IMR-90 (cell line): Measurements from ENCODE around the gene NAIF1. TPM values are rescaled to one million over a fixed set of nuclear protein-coding genes. Genes with fewer than 3 reads are reported as not detected.
A peak's percentile ranks its signal among the peaks of the same experiment; 100 is the strongest.

Source experiments
- ATAC-seq: fragments of 200-7000 bp; cut with Tn5 transposase; 2 replicates; pipeline ENCODE4 v1.9.1; 2020; ENCODE audit warnings: low read depth, mild to moderate bottlenecking, moderate library complexity
- BruUV-seq: library from RNA; stranded (reverse); fragments of 400-500 nt; replicated peaks from 2 replicates; lab custom pipeline; 2021; lab: Mats Ljungman, UMichigan
- CTCF ChIA-PET: fragments of 300-600 bp; formaldehyde crosslinking; extraction: SDS; loops from one replicate; lab custom pipeline; 2021; ENCODE audit warnings: antibody characterized with exemption; lab: Yijun Ruan, JAX
- POLR2A ChIA-PET: fragments of 300-600 bp; sonication (Branson Sonifier 250); formaldehyde crosslinking; loops from one replicate; lab custom pipeline; 2022; ENCODE audit warnings: antibody characterized with exemption; ENCODE audit not compliant: unreplicated experiment; lab: Charles Lee
- DNase-seq: peaks from one replicate; pipeline ENCODE4 v3.0.0; 2013
- H2AFZ ChIP-seq: replicated peaks from 2 replicates; pipeline ENCODE3; 2013; ENCODE audit warnings: low read length, mild to moderate bottlenecking; ENCODE audit not compliant: poor library complexity
- H2AK5ac ChIP-seq: 2 replicates; pipeline ENCODE4 v1.6.1; 2013; ENCODE audit warnings: low read depth, low read length, inconsistent platforms
- H2AK9ac ChIP-seq: replicated peaks from 2 replicates; pipeline ENCODE3; 2013; ENCODE audit warnings: mild to moderate bottlenecking, low read depth, low read length, moderate library complexity; ENCODE audit not compliant: poor library complexity
- H2BK120ac ChIP-seq: 2 replicates; pipeline ENCODE4 v1.6.1; 2013; ENCODE audit warnings: low read depth, low read length, inconsistent platforms
- H2BK15ac ChIP-seq: 3 replicates; pipeline ENCODE4 v1.6.1; 2013; ENCODE audit warnings: low read depth, low read length, inconsistent platforms
- H2BK20ac ChIP-seq: 2 replicates; pipeline ENCODE4 v1.6.1; 2013; ENCODE audit warnings: low read depth, mild to moderate bottlenecking, inconsistent platforms, low read length, moderate library complexity
- H2BK5ac ChIP-seq: 2 replicates; pipeline ENCODE4 v1.6.1; 2013; ENCODE audit warnings: mild to moderate bottlenecking, low read depth, low read length, inconsistent platforms; ENCODE audit not compliant: poor library complexity, severe bottlenecking
- H3K14ac ChIP-seq: replicated peaks from 2 replicates; pipeline ENCODE4 v1.6.1; 2013; ENCODE audit warnings: low read depth, low read length, inconsistent platforms
- H3K18ac ChIP-seq: 2 replicates; pipeline ENCODE4 v1.6.1; 2013; ENCODE audit warnings: low read depth, low read length, control low read depth
- H3K23ac ChIP-seq: 2 replicates; pipeline ENCODE4 v1.6.1; 2013; ENCODE audit warnings: low read depth, low read length, inconsistent platforms
- H3K27ac ChIP-seq: 2 replicates; pipeline ENCODE4 v1.5.1; 2013; ENCODE audit warnings: mild to moderate bottlenecking, control low read depth, low read length; ENCODE audit not compliant: insufficient read depth
- H3K27me3 ChIP-seq: 2 replicates; pipeline ENCODE4 v1.6.1; 2013; ENCODE audit warnings: low read length; ENCODE audit not compliant: control insufficient read depth, insufficient read depth
- H3K36me3 ChIP-seq: 2 replicates; pipeline ENCODE4 v1.6.1; 2013; ENCODE audit warnings: low read length, mixed read lengths; ENCODE audit not compliant: control insufficient read depth, insufficient read depth
- H3K4ac ChIP-seq: 2 replicates; pipeline ENCODE4 v1.6.1; 2013; ENCODE audit warnings: low read depth, low read length, inconsistent platforms
- H3K4me1 ChIP-seq: 2 replicates; pipeline ENCODE4 v1.6.1; 2013; ENCODE audit warnings: low read length, mixed read lengths; ENCODE audit not compliant: control insufficient read depth, insufficient read depth
- H3K4me2 ChIP-seq: 2 replicates; pipeline ENCODE4 v1.6.1; 2013; ENCODE audit warnings: low read depth, mild to moderate bottlenecking, control low read depth, low read length, moderate library complexity
- H3K4me3 ChIP-seq: 2 replicates; pipeline ENCODE4 v1.5.1; 2013; ENCODE audit warnings: low read depth, mild to moderate bottlenecking, control low read depth, low read length, moderate library complexity; ENCODE audit not compliant: insufficient read depth
- H3K56ac ChIP-seq: 2 replicates; pipeline ENCODE4 v1.6.1; 2013; ENCODE audit warnings: low read length, inconsistent platforms; ENCODE audit not compliant: insufficient read depth; ENCODE audit errors: extremely low read depth
- H3K79me1 ChIP-seq, 2 experiments: 2 replicates each; pipeline ENCODE4 v1.6.1; 2013; ENCODE audit warnings: low read length in 2 of 2, inconsistent platforms in 1 of 2, low read depth in 1 of 2
- H3K9ac ChIP-seq: 2 replicates; pipeline ENCODE4 v1.6.1; 2013; ENCODE audit warnings: low read depth, low read length, control low read depth
- H3K9me1 ChIP-seq: 2 replicates; pipeline ENCODE4 v1.6.1; 2013; ENCODE audit warnings: low read length, inconsistent platforms; ENCODE audit not compliant: insufficient read depth
- H3K9me3 ChIP-seq: 2 replicates; pipeline ENCODE4 v1.6.1; 2013; ENCODE audit warnings: low read length; ENCODE audit not compliant: control insufficient read depth, insufficient read depth
- H4K20me1 ChIP-seq: 2 replicates; pipeline ENCODE4 v1.6.1; 2013; ENCODE audit warnings: low read length, inconsistent platforms; ENCODE audit not compliant: insufficient read depth
- H4K5ac ChIP-seq: 2 replicates; pipeline ENCODE4 v1.6.1; 2013; ENCODE audit warnings: mild to moderate bottlenecking, low read depth, low read length, control low read depth
- H4K8ac ChIP-seq, 2 experiments: 2 replicates each; pipeline ENCODE4 v1.6.1; 2013; ENCODE audit warnings: low read depth in 2 of 2, low read length in 2 of 2, control low read depth in 1 of 2, inconsistent platforms in 1 of 2
- H4K91ac ChIP-seq: 2 replicates; pipeline ENCODE4 v1.6.1; 2013; ENCODE audit warnings: low read depth, low read length, inconsistent platforms; ENCODE audit not compliant: insufficient read depth
- FOS ChIP-seq: fragments of 150-350 bp; IDR thresholded peaks from 2 replicates; pipeline ENCODE4 v1.6.1; 2016; ENCODE audit warnings: low read depth, low read length
- WGBS, 2 experiments: methylation state at CpG; one replicate each; pipeline versions ENCODE4 v1.1.5 to v1.1.7; 2013; ENCODE audit warnings: missing lambda C conversion rate in 2 of 2; ENCODE audit not compliant: insufficient read length in 1 of 2; ENCODE audit errors: extremely low coverage in 2 of 2; 5-methylcytosine and 5-hydroxymethylcytosine counted together
- dilution Hi-C: fragments of 300-500 bp; cut with HindIII; formaldehyde crosslinking; loops from one replicate; pipeline ENCODE4 v1.14.3; 2018; ENCODE audit warnings: low sequenced_read_pairs; ENCODE audit not compliant: unreplicated experiment
- in situ Hi-C: fragments of 300-500 bp; cut with MboI; formaldehyde crosslinking; loops from 3 replicates; pipeline ENCODE4 v1.14.3; 2019; ENCODE audit warnings: low sequenced_read_pairs, inconsistent platforms, mixed read lengths
- intact Hi-C: fragments of 100-400 bp; cut with micrococcal nuclease; formaldehyde crosslinking; loops from 2 replicates; pipeline ENCODE4 v1.10.0; 2022
- polyA plus RNA-seq, 3 experiments: library from polyadenylated mRNA; depleted of rRNA; stranded (reverse); fragments of >200 nt; gene quantifications; 2 replicates each; pipeline ENCODE4 v1.2.3, GENCODE V29; 2012; ENCODE audit warnings: low replicate concordance in 1 of 3
- total RNA-seq: library from RNA; depleted of rRNA; stranded (reverse); fragments of >200 nt; gene quantifications from 2 replicates; pipeline ENCODE4 v1.2.3, GENCODE V29; 2012

NAIF1 gene
- total and polyA plus RNA-seq, 2 of the 4 experiments (the other 2 are of a cell fraction), result 9.7 to 10.1 TPM

GRCh38 chr9:128106940-128107467 lies 39.9 kb upstream of the NAIF1 start:
- Histone ChIP-seq H3K27me3 (no peaks in the 10 kb centered on the region), H2BK120ac (no peak overlapping the region), H3K18ac (no peak overlapping the region), H3K4me3 (no peak overlapping the region), H4K5ac (no peak overlapping the region), H2AK9ac (peak overlapping the region; percentile 53), H3K79me1 (peaks cover 8 to 43% of the 10 kb centered on the region in 2 experiments; a peak in 3 of 4 replicates), H2BK15ac (no peak overlapping the region), H2BK20ac (no peak overlapping the region), H4K8ac (no peak overlapping the region), H3K4ac (no peak overlapping the region), H3K4me2 (no peak overlapping the region), H3K14ac (no peak overlapping the region), H2BK5ac (no peak overlapping the region), H3K36me3 (peaks cover 60% of the 10 kb centered on the region), H3K9me3 (no peaks in the 10 kb centered on the region), H3K9me1 (no peaks in the 10 kb centered on the region), H3K23ac (no peak overlapping the region), H3K9ac (no peak overlapping the region), H3K27ac (no peak overlapping the region), H4K91ac (no peak overlapping the region), H3K4me1 (no peaks in the 10 kb centered on the region), H3K56ac (no peak overlapping the region), H2AFZ (no peak overlapping the region), H4K20me1 (peaks cover 28% of the 10 kb centered on the region), H2AK5ac (no peak overlapping the region)
- POLR2A ChIA-PET, result no interaction called here
- WGBS, 2 experiments, result 90% methylated on average over 5 of the region's 23 CpGs; no CpG with 5 or more reads in 1 of the 2 experiments
- CTCF ChIA-PET, result no interaction called here
- in situ Hi-C loops (no loop called here), intact Hi-C loops (no loop called here), dilution Hi-C loops (no loop called here)
- no TSS peak for BruUV-seq
- DNase-seq (no peak), ATAC-seq (no peak)
- no peak for TF ChIP-seq FOS
